ENCODE data around the gene EXOSC6.

Gene EXOSC6

DNA sequence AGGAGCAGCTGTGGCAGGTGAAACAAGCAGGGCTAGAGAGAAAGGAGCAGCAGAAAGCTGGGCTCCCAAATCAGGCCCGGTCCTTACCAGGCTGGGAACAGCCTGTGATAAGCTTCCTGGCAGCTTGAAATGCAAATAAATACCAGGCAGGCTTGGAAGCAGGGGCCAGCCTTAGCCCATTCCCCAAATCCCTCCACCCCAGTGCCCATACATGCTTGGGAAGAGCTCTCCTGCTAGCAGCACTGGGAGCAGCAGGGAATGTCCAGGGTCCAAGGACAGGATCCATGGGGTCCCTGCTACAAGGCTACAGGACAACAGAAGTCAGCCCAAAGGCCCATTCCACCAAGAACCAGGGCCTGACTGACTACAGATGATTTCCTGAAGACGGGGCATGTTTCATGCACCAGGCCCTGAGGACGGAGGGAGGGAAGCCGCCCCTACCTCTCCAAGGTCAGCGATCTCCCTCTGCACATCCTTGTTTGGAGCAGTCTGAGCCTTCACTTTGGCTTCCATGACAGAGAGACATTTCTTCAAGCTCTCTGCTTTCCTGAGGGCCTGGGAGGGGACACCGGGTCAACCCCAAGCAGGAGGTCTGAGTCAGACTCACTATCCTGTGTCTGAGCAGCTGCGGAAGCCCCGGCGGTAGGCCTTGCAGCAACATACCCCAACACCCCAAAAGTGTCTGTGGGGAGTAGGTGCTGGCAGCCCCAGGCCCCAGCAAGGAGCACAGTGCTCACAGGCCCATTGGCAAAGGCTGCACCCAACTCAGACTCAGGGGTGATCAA lies 2.6 kb upstream of the EXOSC6 start:
- TF ChIP-seq FOXP2 (optimal IDR thresholded peaks at IDR 0.05; ENCODE audit: borderline replicate concordance, extremely low read depth, extremely low read length, insufficient read depth) (no peak), TAF1 (IDR thresholded peaks at IDR 0.05; ENCODE audit: borderline replicate concordance, insufficient read depth, low read length) (no peak), SIN3A (IDR thresholded peaks at IDR 0.05; ENCODE audit: borderline replicate concordance, insufficient read depth, low read length) (no peak), POLR2AphosphoS5 (IDR thresholded peaks at IDR 0.05; ENCODE audit: low read depth, low read length) (no peak)
- TF ChIP-seq, protein P1, sequence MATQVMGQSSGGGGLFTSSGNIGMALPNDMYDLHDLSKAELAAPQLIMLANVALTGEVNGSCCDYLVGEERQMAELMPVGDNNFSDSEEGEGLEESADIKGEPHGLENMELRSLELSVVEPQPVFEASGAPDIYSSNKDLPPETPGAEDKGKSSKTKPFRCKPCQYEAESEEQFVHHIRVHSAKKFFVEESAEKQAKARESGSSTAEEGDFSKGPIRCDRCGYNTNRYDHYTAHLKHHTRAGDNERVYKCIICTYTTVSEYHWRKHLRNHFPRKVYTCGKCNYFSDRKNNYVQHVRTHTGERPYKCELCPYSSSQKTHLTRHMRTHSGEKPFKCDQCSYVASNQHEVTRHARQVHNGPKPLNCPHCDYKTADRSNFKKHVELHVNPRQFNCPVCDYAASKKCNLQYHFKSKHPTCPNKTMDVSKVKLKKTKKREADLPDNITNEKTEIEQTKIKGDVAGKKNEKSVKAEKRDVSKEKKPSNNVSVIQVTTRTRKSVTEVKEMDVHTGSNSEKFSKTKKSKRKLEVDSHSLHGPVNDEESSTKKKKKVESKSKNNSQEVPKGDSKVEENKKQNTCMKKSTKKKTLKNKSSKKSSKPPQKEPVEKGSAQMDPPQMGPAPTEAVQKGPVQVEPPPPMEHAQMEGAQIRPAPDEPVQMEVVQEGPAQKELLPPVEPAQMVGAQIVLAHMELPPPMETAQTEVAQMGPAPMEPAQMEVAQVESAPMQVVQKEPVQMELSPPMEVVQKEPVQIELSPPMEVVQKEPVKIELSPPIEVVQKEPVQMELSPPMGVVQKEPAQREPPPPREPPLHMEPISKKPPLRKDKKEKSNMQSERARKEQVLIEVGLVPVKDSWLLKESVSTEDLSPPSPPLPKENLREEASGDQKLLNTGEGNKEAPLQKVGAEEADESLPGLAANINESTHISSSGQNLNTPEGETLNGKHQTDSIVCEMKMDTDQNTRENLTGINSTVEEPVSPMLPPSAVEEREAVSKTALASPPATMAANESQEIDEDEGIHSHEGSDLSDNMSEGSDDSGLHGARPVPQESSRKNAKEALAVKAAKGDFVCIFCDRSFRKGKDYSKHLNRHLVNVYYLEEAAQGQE (IDR thresholded peaks at IDR 0.05; ENCODE audit: insufficient read depth in 1 of 2, low read depth in 2 of 2, low read length in 2 of 2): no peak

DNA sequence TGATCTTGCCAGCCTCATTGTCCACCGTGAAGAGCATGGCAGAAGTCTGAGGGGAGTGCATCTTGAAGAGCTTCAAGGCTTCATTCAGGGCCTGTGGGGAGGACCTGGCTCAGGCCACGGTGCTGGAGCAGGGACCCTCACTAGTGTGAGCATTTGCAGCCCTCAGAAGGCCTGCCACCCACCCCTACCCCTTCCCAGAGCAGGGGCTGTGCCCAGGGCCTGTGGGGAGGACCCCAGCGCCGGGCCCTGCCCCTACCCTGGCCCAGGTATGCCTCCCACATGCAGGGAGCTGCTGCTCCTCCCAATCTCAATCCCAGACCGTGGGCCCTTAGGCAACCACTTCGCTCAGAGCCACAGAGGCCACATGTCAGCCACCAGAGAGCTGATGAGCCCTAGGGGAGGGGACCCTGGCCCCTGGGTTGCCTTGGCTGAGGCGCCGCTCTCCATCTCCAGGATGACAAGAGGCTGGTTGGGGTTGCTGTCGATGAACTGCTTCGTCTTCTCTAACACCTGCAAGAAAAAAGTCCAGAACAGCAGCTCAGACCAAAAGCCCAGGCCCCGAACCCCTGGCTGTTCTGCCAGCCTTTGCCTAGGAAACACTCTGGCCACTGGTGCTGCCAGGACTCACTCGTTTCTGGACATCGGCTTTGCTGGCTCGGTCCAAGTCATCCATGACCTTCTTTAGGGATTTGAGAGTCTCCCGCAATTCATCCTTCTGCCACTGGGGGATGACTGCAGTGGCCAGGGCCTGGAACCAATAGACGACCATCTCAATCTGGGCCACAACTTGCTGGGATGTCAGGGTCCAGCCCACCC lies 1.8 kb upstream of the EXOSC6 start:
- TF ChIP-seq POLR2AphosphoS5 (IDR thresholded peaks at IDR 0.05; ENCODE audit: low read depth, low read length): no peak
- TF ChIP-seq, protein P1 (IDR thresholded peaks at IDR 0.05; ENCODE audit: insufficient read depth in 1 of 2, low read depth in 2 of 2, low read length in 2 of 2): no peak
- no peak for TF ChIP-seq TAF1 (IDR thresholded peaks at IDR 0.05; ENCODE audit: borderline replicate concordance, insufficient read depth, low read length)

DNA sequence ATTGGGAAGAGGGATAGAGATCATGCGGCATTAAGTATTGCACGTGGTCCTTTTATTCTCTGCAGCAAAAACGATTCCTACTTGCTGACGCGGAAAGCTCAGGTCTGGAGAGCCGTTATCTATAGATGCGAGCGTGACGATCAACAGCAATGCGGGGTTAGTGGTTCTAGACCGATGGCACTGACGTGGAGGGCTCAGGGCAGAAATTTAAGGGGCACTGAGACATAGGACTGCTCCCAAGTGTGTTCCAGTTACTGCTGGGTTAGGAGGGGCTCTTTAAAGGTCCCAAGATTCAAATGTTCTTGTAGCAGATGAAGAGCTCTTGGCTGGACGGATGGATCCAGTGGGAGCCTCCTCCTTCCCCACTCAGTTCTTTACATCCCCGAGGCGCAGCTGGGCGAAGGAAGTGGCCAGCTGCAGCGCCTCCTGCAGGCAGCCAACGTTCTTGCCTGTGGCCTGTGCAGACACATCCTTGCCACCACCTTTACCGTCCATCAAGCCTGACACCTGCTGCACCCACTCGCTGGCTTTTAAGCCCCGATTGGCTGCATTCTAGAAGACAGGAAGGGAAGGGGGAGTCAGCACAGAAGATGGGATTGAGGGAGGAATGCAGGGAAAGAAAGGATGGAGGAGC lies 732 bp upstream of the EXOSC6 start:
- TF ChIP-seq SIN3A (IDR thresholded peaks at IDR 0.05; ENCODE audit: borderline replicate concordance, insufficient read depth, low read length) (no peak), POLR2AphosphoS5 (IDR thresholded peaks at IDR 0.05; ENCODE audit: low read depth, low read length) (no peak), TAF1 (IDR thresholded peaks at IDR 0.05; ENCODE audit: borderline replicate concordance, insufficient read depth, low read length) (no peak), FOXP2 (optimal IDR thresholded peaks at IDR 0.05; ENCODE audit: borderline replicate concordance, extremely low read depth, extremely low read length, insufficient read depth) (no peak)
- TF ChIP-seq, protein P1 (IDR thresholded peaks at IDR 0.05; ENCODE audit: insufficient read depth in 1 of 2, low read depth in 2 of 2, low read length in 2 of 2): no peak

DNA sequence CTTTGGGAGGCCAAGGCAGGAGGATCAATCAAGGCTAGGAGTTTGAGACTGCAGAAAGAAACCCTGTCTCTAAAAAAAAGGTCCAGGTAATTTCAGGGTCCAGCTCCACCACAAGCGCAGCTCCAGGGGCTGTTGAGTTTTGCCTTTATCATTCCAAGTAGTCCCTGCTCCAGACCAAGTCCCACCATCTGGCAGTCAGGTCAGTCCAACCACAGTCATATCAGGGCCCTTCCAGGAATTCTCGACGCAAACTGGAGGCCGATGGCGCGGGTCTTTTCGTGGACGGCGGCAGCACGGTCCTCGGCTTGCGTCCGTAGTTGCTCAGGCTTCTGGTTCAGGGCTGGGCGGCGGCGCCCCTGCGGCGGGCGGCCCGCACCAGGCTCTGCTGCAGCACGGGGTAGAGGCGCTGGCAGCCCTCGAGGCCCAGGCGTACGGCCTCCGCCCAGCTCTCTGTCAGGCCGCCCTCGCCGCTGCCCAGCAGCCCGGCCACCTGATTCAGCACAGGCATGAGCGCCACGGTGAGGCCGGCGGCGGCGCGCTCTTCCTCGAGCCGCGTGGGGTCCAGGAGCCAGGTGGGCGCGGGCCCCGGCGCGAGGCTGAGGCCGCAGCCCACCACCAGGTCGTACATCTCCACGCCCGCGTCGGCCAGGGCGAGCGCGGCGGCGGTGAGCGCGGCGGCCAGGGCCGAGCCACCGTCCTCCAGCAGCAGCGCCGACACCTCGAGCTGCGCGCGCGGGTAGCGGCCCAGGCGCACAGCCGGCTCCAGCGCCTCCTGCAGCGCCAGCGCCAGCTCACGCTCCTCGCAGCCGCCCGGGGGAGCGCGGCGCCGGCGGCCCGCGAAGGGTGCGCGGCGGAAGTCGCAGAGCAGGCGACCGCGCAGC lies 752 bp downstream of the EXOSC6 start:
- TF ChIP-seq TAF1 (IDR thresholded peaks at IDR 0.05; ENCODE audit: borderline replicate concordance, insufficient read depth, low read length): no peak
